SK-N-SH (cell line): ENCODE results near the gene MRPL46. TPM values are rescaled to one million over a fixed set of nuclear protein-coding genes. Genes with fewer than 3 reads are reported as not detected.

Experiments
- CTCF ChIA-PET: fragments of 300-600, 350-600 bp; formaldehyde crosslinking; extraction: SDS; loops from one replicate; lab custom pipeline; 2021; lab: Yijun Ruan, JAX
- POLR2A ChIA-PET: fragments of 350-600 bp; sonication (Branson Sonifier 250); formaldehyde crosslinking; extraction: SDS; loops from one replicate; lab custom pipeline; 2020; ENCODE audit warnings: antibody characterized with exemption, inconsistent platforms; lab: Yijun Ruan, JAX
- DNase-seq: peaks from one replicate; pipeline ENCODE4 v3.0.0; 2012
- H2AFZ ChIP-seq: fragments of 200-600 bp; sonication (generic); 2 replicates; pipeline ENCODE4 v1.8.1; 2016; ENCODE audit warnings: antibody characterized with exemption, mild to moderate bottlenecking, low read depth
- H3F3A ChIP-seq: fragments of 200-600 bp; sonication (generic); replicated peaks from 2 replicates; pipeline ENCODE3; 2016; ENCODE audit warnings: antibody characterized with exemption, mild to moderate bottlenecking; ENCODE audit not compliant: insufficient read depth
- H3K27ac ChIP-seq, 2 experiments: fragments of 200-500 bp in 1 of 2; fragments of 200-600 bp in 1 of 2; sonication (Bioruptor generic) in 1 of 2; sonication (generic), shearing (Covaris generic) in 1 of 2; 2 replicates each; pipeline versions ENCODE4 v1.5.1 to v1.6.1; 2014 to 2016; ENCODE audit warnings: low read depth in 2 of 2, inconsistent platforms in 1 of 2, low read length in 1 of 2, mild to moderate bottlenecking in 1 of 2, mixed read lengths in 1 of 2
- H3K27me3 ChIP-seq: fragments of 200-600 bp; sonication (generic), shearing (Covaris generic); 2 replicates; pipeline ENCODE4 v1.6.1; 2016; ENCODE audit warnings: mixed run types; ENCODE audit not compliant: insufficient read depth
- H3K36me3 ChIP-seq, 2 experiments: fragments of 200-500 bp in 1 of 2; fragments of 200-600 bp in 1 of 2; sonication (Bioruptor generic) in 1 of 2; sonication (generic) in 1 of 2; replicated peaks in 1 of 2; 2 replicates each; pipeline versions ENCODE3 to v1.5.1; 2014 to 2016; ENCODE audit warnings: low read length in 1 of 2, mild to moderate bottlenecking in 1 of 2; ENCODE audit not compliant: insufficient read depth in 2 of 2, control insufficient read depth in 1 of 2
- H3K4me1 ChIP-seq, 2 experiments: fragments of 200-500 bp in 1 of 2; fragments of 200-600 bp in 1 of 2; sonication (Bioruptor generic) in 1 of 2; sonication (generic), shearing (Covaris generic) in 1 of 2; 2 replicates each; pipeline versions ENCODE4 v1.5.1 to v1.6.1; 2014 to 2016; ENCODE audit warnings: low read depth in 1 of 2, low read length in 1 of 2, mixed run types in 1 of 2; ENCODE audit not compliant: insufficient read depth in 2 of 2, control insufficient read depth in 1 of 2
- H3K4me2 ChIP-seq: fragments of 200-600 bp; sonication (generic), shearing (Covaris generic); 2 replicates; pipeline ENCODE4 v1.6.1; 2017; ENCODE audit warnings: mixed run types
- H3K4me3 ChIP-seq, 2 experiments: fragments of 200-500 bp in 1 of 2; fragments of 200-600 bp in 1 of 2; sonication (Bioruptor generic) in 1 of 2; sonication (generic), shearing (Covaris generic) in 1 of 2; 2 replicates each; pipeline versions ENCODE4 v1.5.1 to v1.8.1; 2014 to 2016; ENCODE audit warnings: low read depth in 2 of 2, inconsistent platforms in 1 of 2, low read length in 1 of 2, mild to moderate bottlenecking in 1 of 2, mixed read lengths in 1 of 2, moderate library complexity in 1 of 2
- H3K79me2 ChIP-seq: fragments of 200-600 bp; sonication (generic); 2 replicates; pipeline ENCODE4 v1.8.1; 2017; ENCODE audit warnings: mild to moderate bottlenecking; ENCODE audit not compliant: insufficient read depth
- H3K9ac ChIP-seq: fragments of 200-600 bp; sonication (generic); 2 replicates; pipeline ENCODE4 v1.6.1; 2017; ENCODE audit warnings: mixed run types
- H3K9me2 ChIP-seq: fragments of 200-600 bp; sonication (generic); 2 replicates; pipeline ENCODE4 v1.6.1; 2017; ENCODE audit warnings: mixed run types
- H3K9me3 ChIP-seq: fragments of 200-600 bp; sonication (generic); 2 replicates; pipeline ENCODE4 v1.6.1; 2017; ENCODE audit warnings: mixed run types, mild to moderate bottlenecking, moderate library complexity
- H4K20me1 ChIP-seq: fragments of 200-600 bp; sonication (generic); 2 replicates; pipeline ENCODE4 v1.6.1; 2017; ENCODE audit warnings: mild to moderate bottlenecking, mixed run types; ENCODE audit not compliant: insufficient read depth
- CHD2 ChIP-seq: fragments of 150-350 bp; IDR thresholded peaks from 2 replicates; pipeline ENCODE4 v1.6.1; 2018; ENCODE audit warnings: low read length; ENCODE audit not compliant: partially characterized antibody
- CTCF ChIP-seq: fragments of 200-600 bp; sonication (generic); IDR thresholded peaks from 2 replicates; pipeline ENCODE4 v1.6.1; 2017; ENCODE audit warnings: antibody characterized with exemption, mild to moderate bottlenecking, moderate library complexity
- EP300 ChIP-seq, 2 experiments: IDR thresholded peaks; 2 replicates each; pipeline versions ENCODE4 v1.4.0 to v1.6.1; 2012; ENCODE audit warnings: borderline replicate concordance in 1 of 2, low read depth in 1 of 2, low read length in 1 of 2
- EZH2phosphoT487 ChIP-seq: fragments of 200-600 bp; sonication (generic); IDR thresholded peaks from 2 replicates; pipeline ENCODE4 v1.6.1; 2017; ENCODE audit warnings: low read depth, mixed run types, mild to moderate bottlenecking, antibody characterized with exemption, moderate library complexity, borderline replicate concordance
- FOSL2 ChIP-seq: IDR thresholded peaks from 2 replicates; pipeline ENCODE4 v1.4.0; 2012; ENCODE audit warnings: low read depth, mild to moderate bottlenecking, moderate library complexity, borderline replicate concordance
- FOXJ3 ChIP-seq: sonication (generic); formaldehyde crosslinking; IDR thresholded peaks from 2 replicates; pipeline ENCODE4 v1.5.1; 2020; ENCODE audit warnings: mild to moderate bottlenecking, missing genetic modification reagents
- FOXM1 ChIP-seq: IDR thresholded peaks from 2 replicates; pipeline ENCODE4 v1.4.0; 2012; ENCODE audit warnings: low read depth, mild to moderate bottlenecking
- GATA2 ChIP-seq: sonication (generic); formaldehyde crosslinking; IDR thresholded peaks from 2 replicates; pipeline ENCODE4 v1.5.0; 2020; ENCODE audit warnings: mild to moderate bottlenecking, missing genetic modification reagents
- MXI1 ChIP-seq: IDR thresholded peaks from 2 replicates; pipeline ENCODE4 v1.6.1; 2012; ENCODE audit warnings: mild to moderate bottlenecking, low read depth, low read length, improper control_type of control experiment
- NFIC ChIP-seq: IDR thresholded peaks from 2 replicates; pipeline ENCODE4 v1.4.0; 2012; ENCODE audit warnings: borderline replicate concordance
- NRF1 ChIP-seq: IDR thresholded peaks from 2 replicates; pipeline ENCODE4 v1.6.1; 2012; ENCODE audit warnings: low read depth, mild to moderate bottlenecking, low read length
- RAD21 ChIP-seq: IDR thresholded peaks from 2 replicates; pipeline ENCODE4 v1.6.1; 2012; ENCODE audit warnings: mild to moderate bottlenecking, low read length
- RCOR1 ChIP-seq: fragments of 150-350 bp; IDR thresholded peaks from 2 replicates; pipeline ENCODE4 v1.6.1; 2017; ENCODE audit warnings: antibody characterized with exemption, low read length
- REST ChIP-seq: IDR thresholded peaks from 2 replicates; pipeline ENCODE4 v1.6.1; 2012; ENCODE audit warnings: mild to moderate bottlenecking, low read depth, low read length, moderate library complexity
- RFX5 ChIP-seq: IDR thresholded peaks from 2 replicates; pipeline ENCODE4 v1.6.1; 2012; ENCODE audit warnings: mild to moderate bottlenecking, improper control_type of control experiment, low read length
- SIN3A ChIP-seq: IDR thresholded peaks from 2 replicates; pipeline ENCODE4 v1.6.1; 2012; ENCODE audit warnings: low read depth, mild to moderate bottlenecking, low read length, moderate library complexity, borderline replicate concordance
- TAF1 ChIP-seq: IDR thresholded peaks from 2 replicates; pipeline ENCODE4 v1.6.1; 2012; ENCODE audit warnings: low read depth, mild to moderate bottlenecking, low read length, moderate library complexity, borderline replicate concordance
- TCF12 ChIP-seq: IDR thresholded peaks from 2 replicates; pipeline ENCODE4 v1.4.0; 2012
- TEAD4 ChIP-seq: IDR thresholded peaks from 2 replicates; pipeline ENCODE4 v1.4.0; 2012; ENCODE audit warnings: mild to moderate bottlenecking, borderline replicate concordance; ENCODE audit not compliant: insufficient read depth
- YY1 ChIP-seq: IDR thresholded peaks from 2 replicates; pipeline ENCODE4 v1.4.0; 2012; ENCODE audit warnings: low read depth, mild to moderate bottlenecking
- WGBS: methylation state at CpG from one replicate; pipeline ENCODE4 v1.1.6; 2017; ENCODE audit warnings: low lambda C conversion rate; 5-methylcytosine and 5-hydroxymethylcytosine counted together
- polyA plus RNA-seq, 3 experiments: library from polyadenylated mRNA; depleted of rRNA; stranded (reverse); fragments of >200 nt; gene quantifications; 2 replicates each; pipeline ENCODE4 v1.2.3, GENCODE V29; 2012
- TF ChIP-seq, protein P1 (sequence below): IDR thresholded peaks from 2 replicates; pipeline ENCODE4 v1.4.0; 2012; ENCODE audit warnings: low read depth
- TF ChIP-seq, protein P2 (sequence below): fragments of 150-350 bp; IDR thresholded peaks from 2 replicates; pipeline ENCODE4 v1.6.1; 2017; ENCODE audit warnings: antibody characterized with exemption, low read length, low read depth, borderline replicate concordance
- TF ChIP-seq, protein P3 (sequence below): fragments of 150-350 bp; IDR thresholded peaks from 2 replicates; pipeline ENCODE4 v1.6.1; 2016; ENCODE audit warnings: mild to moderate bottlenecking, low read depth, low read length
- TF ChIP-seq, protein P4 (sequence below): IDR thresholded peaks from 2 replicates; pipeline ENCODE4 v1.4.0; 2012; ENCODE audit warnings: low read depth, borderline replicate concordance

MRPL46 gene
- polyA plus RNA-seq, 1 of the 3 experiments (the other 2 are of a cell fraction): 33.8 TPM

DNA sequence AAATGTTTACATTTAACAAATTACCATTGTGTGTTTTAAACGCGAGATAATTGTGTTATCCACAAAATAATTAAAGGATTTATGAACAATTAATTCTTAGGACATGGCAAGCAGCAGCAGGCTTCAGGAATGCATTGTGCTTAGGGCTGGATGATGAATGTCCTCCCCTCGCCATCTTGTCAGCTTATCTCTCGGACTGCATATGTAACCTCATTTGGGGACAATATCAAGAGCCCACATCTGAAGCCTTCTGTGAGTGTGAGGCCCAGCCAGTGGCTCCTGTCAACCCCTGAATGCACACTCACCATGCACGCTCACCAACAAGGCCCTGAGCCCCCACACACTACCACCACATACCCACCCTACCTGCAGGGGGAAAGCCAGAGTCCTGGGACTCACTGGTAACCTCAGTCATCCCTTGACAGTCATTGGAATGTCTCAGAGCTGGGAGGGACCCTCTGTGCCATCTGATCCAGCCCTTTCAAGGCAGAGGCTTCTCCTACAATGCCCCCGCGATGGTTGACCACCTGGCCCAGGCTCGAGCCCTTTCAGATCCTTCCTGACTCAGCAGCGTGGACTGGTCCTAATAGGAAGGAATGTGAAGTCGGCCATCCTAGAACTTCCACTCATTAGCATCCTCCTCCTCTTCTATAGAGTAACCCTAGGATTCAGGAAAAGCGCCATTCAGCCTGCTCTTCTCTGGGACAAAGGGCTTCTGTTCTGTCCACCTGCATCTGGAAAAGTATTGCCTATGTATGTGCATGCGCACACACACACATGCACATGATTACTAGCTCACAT lies 38.2 kb downstream of the MRPL46 start:
- Histone ChIP-seq H3K9me3 (no peaks in the 10 kb centered on the region), H3K4me1 (peaks cover 0 to 22% of the 10 kb centered on the region in 2 experiments; a peak in 2 of 4 replicates), H4K20me1 (no peaks in the 10 kb centered on the region), H3K9me2 (no peaks in the 10 kb centered on the region), H3K79me2 (no peaks in the 10 kb centered on the region), H3K9ac (no peak overlapping the region), H3K4me3 (no peak overlapping the region), H3K4me2 (no peak overlapping the region), H3F3A (no peaks in the 10 kb centered on the region), H2AFZ (no peak overlapping the region), H3K27me3 (no peaks in the 10 kb centered on the region), H3K36me3 (no peaks in the 10 kb centered on the region), H3K27ac (no peak overlapping the region)
- 31% methylated on average over 12 of the region's 12 CpGs for WGBS
- peak; percentile 69 for DNase-seq
- ChIA-PET CTCF (interaction anchor here (1.2 to 3.9 kb wide), 5 partner anchors 18 to 182 kb away, joined by 3 to 25 read pairs (median 11); no protein-coding TSS in a partner anchor), POLR2A (no interaction called here)
- peak; percentile 27; the same call in 1 of the 2 replicates for TF ChIP-seq MXI1
- no peak for TF ChIP-seq SIN3A
- TF ChIP-seq EP300 (IDR thresholded peaks at IDR 0.05; ENCODE audit: borderline replicate concordance in 1 of 2, low read depth in 1 of 2, low read length in 1 of 2): peak in 1 of 2 experiments; percentile 87; a peak in 2 of 4 replicates
- 0 out of 2 replicates have a peak, but pooled peaks have one; percentile 5 for TF ChIP-seq TCF12
- TF ChIP-seq EZH2phosphoT487: no peak
- TF ChIP-seq TAF1: no peak
- peak; percentile 97 for TF ChIP-seq GATA2 (CRISPR knock-in tag)
- no peak for TF ChIP-seq TEAD4
- TF ChIP-seq YY1: no peak
- no peak for TF ChIP-seq FOXJ3 (CRISPR knock-in tag)
- TF ChIP-seq RCOR1: peak; percentile 96
- no peak for TF ChIP-seq RFX5
- no peak for TF ChIP-seq REST
- no peak for TF ChIP-seq FOXM1
- no peak for TF ChIP-seq NRF1
- TF ChIP-seq NFIC: no peak
- no peak for TF ChIP-seq FOSL2
- 0 out of 2 replicates have a peak, but pooled peaks have one; percentile 8 for TF ChIP-seq RAD21
- TF ChIP-seq, protein P1, sequence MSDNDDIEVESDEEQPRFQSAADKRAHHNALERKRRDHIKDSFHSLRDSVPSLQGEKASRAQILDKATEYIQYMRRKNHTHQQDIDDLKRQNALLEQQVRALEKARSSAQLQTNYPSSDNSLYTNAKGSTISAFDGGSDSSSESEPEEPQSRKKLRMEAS: no peak
- TF ChIP-seq, protein P2, sequence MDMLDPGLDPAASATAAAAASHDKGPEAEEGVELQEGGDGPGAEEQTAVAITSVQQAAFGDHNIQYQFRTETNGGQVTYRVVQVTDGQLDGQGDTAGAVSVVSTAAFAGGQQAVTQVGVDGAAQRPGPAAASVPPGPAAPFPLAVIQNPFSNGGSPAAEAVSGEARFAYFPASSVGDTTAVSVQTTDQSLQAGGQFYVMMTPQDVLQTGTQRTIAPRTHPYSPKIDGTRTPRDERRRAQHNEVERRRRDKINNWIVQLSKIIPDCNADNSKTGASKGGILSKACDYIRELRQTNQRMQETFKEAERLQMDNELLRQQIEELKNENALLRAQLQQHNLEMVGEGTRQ: no peak
- TF ChIP-seq CTCF: no peak
- TF ChIP-seq, protein P3, sequence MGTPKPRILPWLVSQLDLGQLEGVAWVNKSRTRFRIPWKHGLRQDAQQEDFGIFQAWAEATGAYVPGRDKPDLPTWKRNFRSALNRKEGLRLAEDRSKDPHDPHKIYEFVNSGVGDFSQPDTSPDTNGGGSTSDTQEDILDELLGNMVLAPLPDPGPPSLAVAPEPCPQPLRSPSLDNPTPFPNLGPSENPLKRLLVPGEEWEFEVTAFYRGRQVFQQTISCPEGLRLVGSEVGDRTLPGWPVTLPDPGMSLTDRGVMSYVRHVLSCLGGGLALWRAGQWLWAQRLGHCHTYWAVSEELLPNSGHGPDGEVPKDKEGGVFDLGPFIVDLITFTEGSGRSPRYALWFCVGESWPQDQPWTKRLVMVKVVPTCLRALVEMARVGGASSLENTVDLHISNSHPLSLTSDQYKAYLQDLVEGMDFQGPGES: no peak
- TF ChIP-seq, protein P4, sequence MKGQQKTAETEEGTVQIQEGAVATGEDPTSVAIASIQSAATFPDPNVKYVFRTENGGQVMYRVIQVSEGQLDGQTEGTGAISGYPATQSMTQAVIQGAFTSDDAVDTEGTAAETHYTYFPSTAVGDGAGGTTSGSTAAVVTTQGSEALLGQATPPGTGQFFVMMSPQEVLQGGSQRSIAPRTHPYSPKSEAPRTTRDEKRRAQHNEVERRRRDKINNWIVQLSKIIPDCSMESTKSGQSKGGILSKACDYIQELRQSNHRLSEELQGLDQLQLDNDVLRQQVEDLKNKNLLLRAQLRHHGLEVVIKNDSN: no peak
- peak; percentile 75 for TF ChIP-seq CHD2
